ENCODE data around the gene LRGUK.
"Not testable (repeated sequence)": the region's sequence is repeated elsewhere in the genome, so short reads cannot be mapped to it uniquely, and the experiment has no call there.

Gene LRGUK, protein sequence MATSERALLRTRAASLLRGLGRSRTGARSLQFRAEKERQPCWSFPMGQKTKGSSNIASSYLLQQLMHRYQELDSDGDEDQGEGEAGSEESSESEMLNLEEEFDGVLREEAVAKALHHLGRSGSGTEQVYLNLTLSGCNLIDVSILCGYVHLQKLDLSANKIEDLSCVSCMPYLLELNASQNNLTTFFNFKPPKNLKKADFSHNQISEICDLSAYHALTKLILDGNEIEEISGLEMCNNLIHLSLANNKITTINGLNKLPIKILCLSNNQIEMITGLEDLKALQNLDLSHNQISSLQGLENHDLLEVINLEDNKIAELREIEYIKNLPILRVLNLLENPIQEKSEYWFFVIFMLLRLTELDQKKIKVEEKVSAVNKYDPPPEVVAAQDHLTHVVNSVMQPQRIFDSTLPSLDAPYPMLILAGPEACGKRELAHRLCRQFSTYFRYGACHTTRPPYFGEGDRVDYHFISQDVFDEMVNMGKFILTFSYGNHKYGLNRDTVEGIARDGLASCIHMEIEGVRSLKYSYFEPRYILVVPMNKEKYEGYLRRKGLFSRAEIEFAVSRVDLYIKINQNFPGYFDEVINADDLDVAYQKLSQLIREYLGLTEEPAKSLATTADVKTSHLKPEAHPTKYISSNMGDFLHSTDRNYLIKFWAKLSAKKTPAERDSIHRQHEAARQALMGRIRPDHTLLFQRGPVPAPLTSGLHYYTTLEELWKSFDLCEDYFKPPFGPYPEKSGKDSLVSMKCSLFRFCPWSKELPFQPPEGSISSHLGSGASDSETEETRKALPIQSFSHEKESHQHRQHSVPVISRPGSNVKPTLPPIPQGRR

DNA sequence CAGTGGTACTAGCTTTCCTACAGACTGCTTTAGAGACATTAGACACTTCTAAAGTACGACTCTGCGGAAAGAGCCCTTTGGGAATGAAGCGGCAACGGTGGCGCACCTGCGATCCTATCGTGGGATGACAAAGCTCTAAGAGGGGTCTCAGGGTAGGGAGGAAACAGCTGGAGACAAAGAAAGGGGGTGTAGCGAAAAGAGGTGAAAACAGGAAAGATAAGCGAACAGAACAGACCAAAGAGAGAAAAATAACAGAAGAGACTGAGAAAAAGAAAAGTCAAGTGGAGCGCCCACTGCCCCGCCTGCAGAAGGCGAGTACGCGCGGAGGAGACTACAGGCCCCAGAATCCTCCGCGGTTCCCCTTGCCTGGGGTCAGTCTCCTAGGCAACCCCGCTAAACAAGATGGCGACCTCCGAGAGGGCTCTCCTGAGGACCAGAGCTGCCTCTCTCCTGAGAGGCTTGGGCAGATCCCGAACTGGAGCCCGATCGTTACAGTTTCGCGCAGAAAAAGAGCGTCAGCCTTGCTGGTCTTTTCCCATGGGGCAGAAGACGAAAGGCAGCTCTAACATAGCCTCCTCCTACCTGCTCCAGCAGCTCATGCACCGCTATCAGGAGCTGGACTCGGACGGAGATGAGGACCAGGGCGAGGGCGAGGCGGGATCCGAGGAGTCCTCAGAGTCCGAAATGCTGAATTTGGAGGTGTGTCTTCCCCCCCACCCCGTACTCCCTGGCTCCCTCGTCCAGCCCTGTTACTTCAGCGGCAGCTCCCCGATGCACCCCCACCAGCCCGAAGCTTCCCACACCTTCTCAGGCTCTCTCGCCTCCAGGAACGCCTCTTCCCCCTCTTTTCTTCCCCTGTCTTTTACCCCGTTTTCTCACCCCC is at the start of gene LRGUK:
Gene LRGUK, plus strand, starts transcription at position 375 of the 883 bp plus-strand sequence. Its CDS starts 28 bp downstream, at position 403.
- DNase-seq, result peak; percentile 83

DNA sequence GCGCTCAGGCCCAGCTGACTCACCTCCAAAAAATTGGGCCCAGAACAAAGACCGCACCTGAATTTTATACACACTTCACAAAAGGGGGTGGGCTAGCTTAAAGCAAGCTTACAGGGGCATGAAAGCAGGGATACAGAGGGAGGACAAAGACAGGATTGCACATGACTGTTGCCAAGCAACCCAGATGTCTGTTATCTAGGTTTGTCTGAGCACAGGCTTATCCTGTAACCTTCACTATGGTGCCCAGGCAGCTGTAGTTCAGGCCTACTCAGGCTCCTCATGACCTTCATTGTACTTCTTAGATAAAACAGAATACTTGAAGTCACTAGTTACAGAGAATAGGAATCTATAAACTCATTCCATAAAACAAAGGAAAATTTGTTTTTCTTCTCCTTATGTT is 49.6 kb upstream of the LRGUK start:
- not testable (repeated sequence) for DNase-seq

DNA sequence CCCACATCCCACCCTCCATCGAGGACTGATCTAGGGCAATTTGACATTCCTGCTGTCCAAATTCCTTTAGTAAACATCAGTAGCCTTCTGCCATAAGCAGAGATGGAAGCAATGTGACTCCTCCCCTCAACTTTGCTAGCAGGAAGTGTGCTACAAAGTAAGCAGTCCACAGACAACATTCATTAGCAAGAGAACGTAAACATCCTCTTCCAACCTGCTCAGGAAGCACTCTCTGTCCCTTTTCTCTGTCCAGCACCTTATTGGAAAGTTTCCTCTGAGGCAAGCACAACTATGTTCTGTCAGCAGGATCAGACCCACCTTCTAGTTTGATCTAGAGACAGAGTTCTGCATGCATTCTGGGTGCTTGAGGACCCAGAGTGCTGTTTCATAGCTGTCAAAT is 48.1 kb upstream of the LRGUK start:
- DNase-seq, result no peak

DNA sequence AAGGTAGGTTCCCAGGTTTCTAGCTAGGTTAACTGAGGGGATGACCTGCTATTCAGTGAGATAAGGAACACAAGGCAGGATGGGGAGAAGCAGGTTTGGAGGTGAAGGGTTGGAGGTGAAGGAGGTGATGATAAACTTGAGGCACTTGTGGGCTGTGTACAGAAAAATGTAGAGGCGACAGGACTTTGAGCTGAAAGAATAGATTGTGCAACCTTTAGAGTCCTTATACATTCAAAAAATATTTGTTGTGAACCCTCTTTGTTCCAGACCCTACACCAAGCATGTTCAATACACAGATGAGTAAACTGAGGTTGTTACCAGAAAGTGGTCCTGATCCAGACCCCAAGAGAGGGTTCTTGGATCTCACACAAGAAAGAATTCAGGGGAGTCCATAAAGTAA is 45.4 kb upstream of the LRGUK start:
- DNase-seq, result no peak

DNA sequence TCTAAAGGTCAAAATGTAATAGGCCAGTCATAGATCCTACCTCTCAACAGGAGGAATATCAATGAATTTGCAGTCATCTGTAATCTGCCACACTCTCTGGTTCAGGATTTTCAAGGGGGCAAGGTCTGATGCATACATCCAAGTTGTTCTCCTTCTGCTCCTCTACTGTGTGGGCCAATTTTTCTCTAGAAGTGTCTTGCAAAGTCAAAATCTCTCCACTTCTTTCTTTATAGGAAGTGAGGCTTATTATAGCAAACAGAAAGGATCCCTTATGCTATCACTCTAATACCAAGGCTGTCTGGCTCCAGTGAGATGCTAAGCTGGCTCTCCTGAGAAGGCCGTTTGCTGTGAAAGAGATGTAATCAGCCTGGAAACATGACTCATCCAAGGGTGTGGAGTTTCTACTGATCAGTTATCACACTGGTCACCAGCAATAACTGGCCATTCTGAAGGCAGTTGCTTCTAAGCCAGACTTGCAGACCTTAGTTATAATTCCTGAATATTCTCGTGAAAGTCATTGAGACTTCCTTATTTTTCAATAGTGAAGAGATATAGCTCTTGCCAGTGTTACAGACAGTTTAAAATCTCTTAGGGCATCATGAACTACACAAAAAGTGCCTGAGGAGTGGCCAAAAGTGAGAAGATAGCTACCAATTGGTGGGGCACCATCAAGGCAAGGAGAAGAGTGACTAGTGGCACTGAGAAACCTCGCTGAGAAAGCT is 43.2 kb upstream of the LRGUK start:
- DNase-seq, result no peak

DNA sequence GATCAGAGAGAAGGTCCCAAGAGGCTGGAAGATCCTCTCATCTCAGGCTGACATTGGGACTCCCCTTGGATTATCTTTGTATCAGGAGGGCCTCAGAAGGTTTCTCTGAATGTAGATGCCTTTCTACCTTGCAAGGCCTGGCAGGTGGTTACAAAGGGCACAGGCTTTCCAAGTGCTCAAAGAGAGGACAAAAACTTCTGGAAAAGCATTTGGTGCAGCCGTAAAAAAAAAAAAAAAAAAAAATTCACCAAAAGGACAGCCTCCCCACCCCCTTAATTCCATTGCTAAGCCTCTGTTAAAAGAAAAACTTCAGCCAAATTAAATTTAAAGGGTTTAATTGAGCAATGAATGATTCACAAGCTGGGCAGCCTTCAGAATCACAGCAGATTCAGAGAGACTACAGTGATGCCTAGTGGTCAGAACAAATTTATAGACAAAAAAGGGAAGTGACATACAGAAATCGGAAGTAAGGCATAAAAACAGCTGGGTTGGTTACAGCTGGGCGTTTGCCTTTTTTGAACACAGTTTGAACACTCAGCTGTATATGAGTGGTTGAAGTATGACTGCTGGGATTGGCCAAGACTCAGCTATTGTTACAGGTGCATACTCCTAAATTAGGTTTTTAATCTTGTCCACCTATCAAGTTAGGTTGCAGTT is 42.5 kb upstream of the LRGUK start:
- DNase-seq, result no peak

DNA sequence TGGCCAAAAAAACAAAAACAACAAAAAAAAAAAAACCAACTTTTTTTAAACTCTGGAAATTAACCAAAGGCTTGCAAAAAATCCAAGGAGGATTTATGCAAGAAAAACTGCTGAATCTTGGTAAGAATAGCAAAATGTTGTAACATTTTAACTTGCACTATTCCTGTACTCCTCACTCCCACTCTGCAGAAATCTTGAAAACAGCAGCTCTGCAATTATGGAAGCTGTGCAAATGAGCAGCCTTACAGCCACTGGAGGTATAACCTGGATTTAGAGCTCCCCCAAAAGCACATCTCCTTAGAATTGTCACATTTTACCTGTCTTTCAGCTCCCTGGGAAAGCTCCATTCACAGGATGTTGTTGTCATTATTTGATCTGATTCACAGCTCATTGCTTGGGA is 41.8 kb upstream of the LRGUK start:
- DNase-seq, result no peak

DNA sequence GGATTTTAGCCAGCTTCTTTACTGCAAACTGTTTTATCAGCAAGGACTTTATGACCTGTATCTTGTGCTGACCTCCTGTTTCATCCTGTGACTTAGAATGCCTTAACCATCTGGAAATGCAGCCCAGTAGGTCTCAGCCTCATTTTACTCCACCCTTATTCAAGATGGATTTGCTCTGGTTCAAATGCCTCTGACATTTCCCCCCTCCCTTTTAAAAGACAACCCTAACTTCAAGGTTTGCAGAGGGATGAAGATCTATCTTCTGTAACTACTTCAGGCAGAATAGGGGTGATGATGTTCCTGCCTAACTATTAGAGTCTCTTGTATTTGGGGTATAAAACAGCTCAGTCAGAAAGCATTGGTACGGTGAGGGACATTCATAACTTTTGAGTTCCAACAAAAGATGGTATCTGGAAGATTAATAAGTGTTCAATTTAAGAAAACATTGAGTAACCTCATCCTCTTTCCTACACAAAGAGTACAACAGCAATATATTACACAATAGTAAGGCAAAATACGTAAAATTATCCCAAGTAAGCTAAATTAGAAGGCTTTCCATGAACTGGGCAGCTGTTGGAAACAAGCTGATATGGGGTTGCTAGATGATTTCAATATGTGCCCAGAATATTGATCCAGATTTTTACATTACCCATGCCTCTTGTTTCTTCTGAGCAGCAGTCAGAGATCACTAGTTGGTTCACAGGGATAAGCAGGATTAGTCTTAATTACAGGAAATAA is 40.0 kb upstream of the LRGUK start:
- DNase-seq, result no peak

DNA sequence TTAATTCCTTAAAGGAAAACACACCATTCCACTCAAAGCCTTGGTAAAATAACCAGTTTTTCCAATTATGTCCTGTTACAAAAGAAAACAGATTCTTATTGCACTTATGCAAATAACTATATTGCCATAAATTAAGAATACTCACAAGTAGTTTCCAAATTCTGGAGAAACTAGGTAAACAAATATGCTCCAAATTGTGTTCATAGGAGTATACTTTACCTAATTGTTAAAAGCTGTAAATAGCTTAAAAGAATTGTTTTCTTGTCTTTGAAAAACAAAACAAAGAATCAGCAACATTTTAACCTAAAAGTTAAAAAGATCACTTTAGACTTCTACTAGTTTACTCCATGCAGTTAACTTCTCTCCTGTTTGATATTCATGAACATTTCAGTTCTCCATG is 38.9 kb upstream of the LRGUK start:
- DNase-seq, result no peak

DNA sequence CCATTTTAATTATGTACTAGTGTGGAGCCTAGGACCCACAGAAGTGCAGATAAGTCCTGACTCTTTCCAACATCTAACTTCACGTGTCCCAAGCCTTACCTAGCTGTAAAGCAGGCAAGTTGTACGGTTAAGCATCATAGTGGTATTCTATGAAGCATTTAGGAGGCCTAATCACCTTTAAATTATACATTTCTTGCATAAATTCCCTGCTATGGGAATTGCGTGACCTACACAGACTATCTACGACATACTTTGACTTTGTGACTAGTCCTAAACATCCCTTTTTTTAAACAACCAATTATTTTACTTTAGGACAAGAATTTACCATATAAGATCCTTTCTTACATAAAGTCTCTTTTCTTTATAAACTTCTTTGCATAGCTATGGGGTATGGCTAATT is 37.7 kb upstream of the LRGUK start:
- no peak for DNase-seq

DNA sequence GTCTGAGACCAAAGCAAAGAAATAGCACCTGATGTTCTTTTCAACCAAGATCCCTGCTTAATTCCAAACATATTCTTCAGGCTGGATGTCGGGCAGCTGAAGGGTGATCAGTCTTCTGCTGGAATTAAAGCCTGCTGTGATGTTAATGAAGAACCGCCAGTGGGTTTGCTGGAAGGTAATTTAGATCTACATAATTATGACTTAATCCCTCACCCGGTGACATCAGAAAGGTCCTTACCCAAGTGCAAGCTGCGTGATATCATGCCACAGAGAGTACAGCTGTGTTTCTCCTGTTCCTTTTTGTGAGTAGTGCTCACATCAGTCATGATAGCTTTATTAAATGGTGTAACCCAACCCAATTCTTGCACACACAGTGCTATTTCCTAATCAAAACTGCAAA is 29.1 kb upstream of the LRGUK start:
- DNase-seq, result no peak

DNA sequence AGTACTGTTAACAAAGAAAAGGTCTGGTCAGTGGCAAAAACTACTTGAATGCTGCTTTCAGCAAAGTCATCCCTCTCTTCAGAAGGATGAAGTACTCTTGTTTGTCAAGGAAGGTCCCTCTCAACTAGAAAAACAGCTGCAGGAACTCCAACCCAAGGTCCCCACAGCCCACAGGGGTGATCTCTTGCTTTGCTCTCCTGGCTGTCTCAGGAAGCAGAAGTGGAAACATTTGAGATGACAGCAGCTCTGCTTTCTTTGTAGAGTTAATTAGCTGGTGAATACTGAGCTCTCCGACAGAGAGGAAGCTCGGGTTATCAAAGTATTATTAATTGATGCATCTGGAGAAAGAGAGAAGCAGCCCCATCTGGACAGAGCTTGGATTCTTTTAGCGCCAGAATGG is 25.4 kb upstream of the LRGUK start:
- DNase-seq, result no peak

DNA sequence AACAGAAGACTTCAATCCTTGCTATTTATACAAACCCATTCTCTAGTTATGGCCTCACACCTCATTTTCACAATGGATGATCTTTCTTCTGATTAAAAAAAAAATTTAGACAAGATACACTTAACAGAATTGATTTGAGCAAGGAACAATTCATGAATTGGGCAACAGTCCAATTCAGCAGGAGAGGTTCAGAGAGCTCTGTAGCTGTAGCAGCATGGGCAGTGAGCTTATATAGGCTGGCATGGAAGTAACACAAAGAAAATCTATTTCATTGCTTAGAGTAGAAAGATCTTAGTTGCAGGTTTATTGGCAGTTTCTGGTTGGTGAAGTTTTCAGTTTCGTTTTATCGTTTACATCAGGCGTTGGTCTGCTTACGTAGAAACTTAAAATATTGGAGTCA is 23.0 kb upstream of the LRGUK start:
- DNase-seq, result no peak

DNA sequence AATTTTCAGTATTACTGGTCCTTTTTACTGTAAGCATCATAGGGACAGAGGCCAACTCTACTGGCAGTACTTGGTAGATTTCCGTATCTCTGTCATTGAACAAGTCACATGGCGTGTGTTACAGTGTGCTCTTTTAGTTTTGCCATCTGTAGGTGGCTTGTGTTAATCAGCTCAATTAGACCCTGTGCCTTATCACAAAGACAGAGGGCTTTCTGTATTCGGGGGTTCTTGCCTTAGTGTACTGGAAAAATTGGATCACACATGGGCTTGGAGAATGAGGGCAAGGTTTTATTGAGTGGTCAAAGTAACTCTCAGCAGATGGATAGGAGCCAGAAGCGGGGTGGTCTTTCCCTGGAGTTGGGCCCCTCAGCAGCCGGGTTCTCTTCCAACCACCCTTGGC is 21.3 kb upstream of the LRGUK start:
- DNase-seq, result no peak

DNA sequence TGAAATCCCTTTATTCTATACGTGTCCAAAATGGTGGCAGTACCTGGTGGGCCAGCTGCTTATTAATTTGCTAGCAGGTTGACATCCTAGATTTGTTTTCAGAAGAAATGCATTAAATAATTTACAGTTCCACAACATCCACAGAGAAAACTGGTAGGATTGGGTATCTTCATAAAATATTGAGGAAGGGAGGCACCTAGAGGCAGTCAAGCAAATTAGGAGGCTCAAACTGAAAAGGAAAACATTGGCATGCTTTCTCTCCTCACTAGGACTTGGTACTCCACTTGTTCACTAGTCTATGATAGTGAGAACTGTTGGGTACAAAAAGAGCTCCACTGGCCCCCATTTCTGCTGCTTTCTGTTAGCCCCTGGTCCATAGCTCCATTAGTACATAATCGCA is 18.3 kb upstream of the LRGUK start:
- DNase-seq, result no peak

DNA sequence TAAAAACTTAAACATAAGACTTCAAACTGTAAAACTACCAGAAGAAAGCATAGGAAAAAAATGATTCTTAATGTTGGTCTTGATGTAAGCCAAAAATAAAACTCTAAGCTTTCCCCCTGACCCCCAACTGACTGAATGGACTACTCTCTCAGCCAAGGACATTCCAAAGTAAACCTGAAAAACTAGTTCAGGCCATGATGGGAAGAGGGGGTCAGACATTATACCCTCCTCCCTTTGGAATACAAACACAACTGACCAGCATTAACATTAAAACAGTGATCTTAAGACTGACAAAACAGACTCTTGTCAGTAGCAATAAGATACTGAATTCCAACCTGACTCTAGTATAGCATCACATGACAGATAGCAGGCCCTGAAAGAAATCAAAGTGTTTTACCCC is 13.5 kb upstream of the LRGUK start:
- DNase-seq, result no peak

DNA sequence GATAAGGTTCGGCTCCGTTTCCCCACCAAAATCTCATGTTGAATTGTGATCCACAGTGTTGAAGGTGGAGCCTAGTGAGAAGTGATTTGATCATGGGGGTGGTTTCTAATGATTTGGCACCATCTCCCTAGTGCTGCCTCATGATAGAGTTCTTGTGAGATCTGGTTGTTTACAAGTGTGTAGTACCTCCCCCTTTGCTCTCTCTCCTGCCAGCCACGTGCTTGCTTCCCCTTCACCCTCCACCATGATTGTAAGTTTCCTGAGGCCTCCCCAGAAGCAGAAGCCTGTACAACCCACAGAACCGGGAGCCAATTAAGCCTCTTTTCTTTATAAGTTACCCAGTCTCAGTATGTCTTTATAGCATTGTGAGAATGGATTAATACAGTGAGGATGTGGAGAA is 12.1 kb upstream of the LRGUK start:
- no peak for DNase-seq

DNA sequence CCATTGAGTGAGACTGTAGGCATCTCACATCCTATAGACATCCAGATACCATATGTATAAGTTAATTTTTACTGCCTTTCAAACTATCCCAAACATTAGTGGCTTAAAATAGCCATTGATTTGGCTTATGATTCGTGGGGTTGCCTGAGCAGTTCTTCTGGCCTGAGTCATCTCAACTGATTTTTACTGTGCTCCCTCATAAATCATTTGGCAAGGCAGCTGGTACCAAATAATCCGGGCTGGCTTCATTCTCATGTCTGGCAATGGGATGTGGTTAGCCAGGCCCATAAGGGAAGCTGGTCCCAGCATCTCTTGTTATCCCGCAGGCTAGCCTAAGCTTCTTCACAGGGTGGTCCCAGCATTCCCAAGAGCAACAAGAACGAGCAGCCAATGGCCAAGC is 6.7 kb upstream of the LRGUK start:
- no peak for DNase-seq

DNA sequence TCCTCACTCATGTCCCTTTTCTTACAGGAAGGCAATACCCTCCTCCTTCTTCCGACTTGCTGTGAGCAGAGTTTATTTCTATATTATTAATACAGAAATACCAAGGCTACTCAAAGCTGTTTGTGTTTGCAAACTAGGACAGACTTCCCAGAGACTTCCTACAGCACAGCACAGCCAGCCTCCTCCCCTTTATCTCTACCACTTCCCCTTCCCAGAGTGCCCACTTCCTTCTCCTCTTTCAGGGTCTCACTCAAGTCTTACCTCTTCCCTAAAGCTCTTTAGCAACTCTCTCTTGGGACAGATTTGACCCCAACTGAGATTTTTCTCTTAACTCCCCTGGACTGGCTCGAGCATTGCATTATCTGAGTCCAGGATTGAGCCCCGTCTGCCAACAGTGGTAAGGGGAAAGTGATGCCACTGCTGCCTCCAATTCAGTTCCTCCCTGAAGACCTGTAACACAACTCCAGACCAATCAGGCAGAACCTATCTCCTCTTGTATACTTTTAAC is 5.5 kb upstream of the LRGUK start:
- no peak for DNase-seq

DNA sequence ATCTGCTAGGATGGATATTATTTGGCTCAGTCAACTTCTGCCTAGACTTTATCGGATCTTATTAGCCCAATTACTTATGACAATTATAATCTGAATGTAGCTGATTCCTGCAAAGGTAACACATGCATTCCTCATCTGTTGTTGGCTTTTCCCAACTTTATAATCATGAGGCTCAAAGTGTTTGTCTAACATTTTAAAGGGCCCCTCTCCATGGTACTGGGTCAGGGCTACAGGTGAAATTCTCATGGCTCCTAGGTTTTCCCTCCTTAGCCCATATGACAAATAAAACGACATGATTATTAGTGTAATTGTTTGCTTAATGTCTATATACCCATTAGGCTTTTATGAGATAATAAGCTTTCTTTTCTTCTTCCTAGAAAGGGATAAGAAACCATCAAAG is 4.2 kb upstream of the LRGUK start:
- DNase-seq, result no peak

DNA sequence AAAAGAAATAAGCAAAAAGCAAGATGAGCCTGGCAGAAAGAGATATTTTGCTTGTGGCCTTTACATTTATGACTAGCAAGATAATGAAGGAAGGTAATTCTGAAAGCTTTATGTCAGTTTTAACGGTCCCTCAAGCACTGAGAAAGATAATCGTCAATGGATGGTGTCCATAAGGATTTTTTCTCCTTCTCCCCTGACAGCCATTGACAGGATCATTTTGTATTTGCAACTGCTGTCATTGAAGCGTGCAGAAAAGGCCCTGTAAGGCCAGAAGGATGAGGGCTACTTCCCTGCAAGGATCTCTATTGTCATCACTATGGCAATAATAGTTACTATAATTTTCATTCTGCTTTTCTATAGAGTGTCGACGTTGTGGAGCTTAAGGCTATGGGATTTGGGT is 994 bp upstream of the LRGUK start:
- DNase-seq, result no peak
